ENCODE data around the gene CAMKK2.

The CAMKK2 gene

GRCh38 chr12:121222847-121223246, 73.7 kb downstream of the CAMKK2 start:
- TF ChIP-seq NFIC (IDR thresholded peaks at IDR 0.05) (no peak), EGR1 (IDR thresholded peaks at IDR 0.05) (no peak), FOXM1 (IDR thresholded peaks at IDR 0.05; ENCODE audit: borderline replicate concordance, low read depth) (no peak), TEAD4 (IDR thresholded peaks at IDR 0.05) (no peak), MAX (IDR thresholded peaks at IDR 0.05) (no peak), RAD21 (IDR thresholded peaks at IDR 0.05; ENCODE audit: low read depth) (no peak), USF1 (IDR thresholded peaks at IDR 0.05) (no peak), YY1 (IDR thresholded peaks at IDR 0.05; ENCODE audit: low read depth) (no peak), REST (IDR thresholded peaks at IDR 0.05; ENCODE audit: low read depth) (no peak)

- no peak for TF ChIP-seq REST (IDR thresholded peaks at IDR 0.05; ENCODE audit: low read depth)
- TF ChIP-seq YY1 (IDR thresholded peaks at IDR 0.05; ENCODE audit: low read depth) = no peak
Measured at GRCh38 chr12:121219353-121219986, 77.0 kb downstream of the CAMKK2 start.

GRCh38 chr12:121218588-121219352, 77.7 kb downstream of the CAMKK2 start:
- TF ChIP-seq REST (IDR thresholded peaks at IDR 0.05; ENCODE audit: low read depth) = no peak
- no peak for TF ChIP-seq YY1 (IDR thresholded peaks at IDR 0.05; ENCODE audit: low read depth)
- TF ChIP-seq MAX (IDR thresholded peaks at IDR 0.05) = no peak
- TF ChIP-seq EP300 (IDR thresholded peaks at IDR 0.05; ENCODE audit: borderline replicate concordance) = no peak
- TF ChIP-seq TCF12 (IDR thresholded peaks at IDR 0.05; ENCODE audit: low read depth) = no peak
- TF ChIP-seq TEAD4 (IDR thresholded peaks at IDR 0.05) = no peak
- TF ChIP-seq EGR1 (IDR thresholded peaks at IDR 0.05) = no peak
- TF ChIP-seq CREB1 (IDR thresholded peaks at IDR 0.05; ENCODE audit: low read depth) = no peak
- no peak for TF ChIP-seq TAF1 (IDR thresholded peaks at IDR 0.05; ENCODE audit: low read depth)
- no peak for TF ChIP-seq CEBPB (IDR thresholded peaks at IDR 0.05)

- TF ChIP-seq FOXM1 (IDR thresholded peaks at IDR 0.05; ENCODE audit: borderline replicate concordance, low read depth) (no peak), REST (IDR thresholded peaks at IDR 0.05; ENCODE audit: low read depth) (no peak), USF1 (IDR thresholded peaks at IDR 0.05) (no peak), CREB1 (IDR thresholded peaks at IDR 0.05; ENCODE audit: low read depth) (no peak), YY1 (IDR thresholded peaks at IDR 0.05; ENCODE audit: low read depth) (no peak)
Measured at GRCh38 chr12:121217761-121218160, 78.7 kb downstream of the CAMKK2 start.
